Measurements from ENCODE around the gene POLR1G. TPM values are rescaled to one million over a fixed set of nuclear protein-coding genes. Genes with fewer than 3 reads are reported as not detected.

The POLR1G gene
- total RNA-seq, 4 donors from 2014 or later: 0.88 to 10.7 (median 2.5) TPM

DNA sequence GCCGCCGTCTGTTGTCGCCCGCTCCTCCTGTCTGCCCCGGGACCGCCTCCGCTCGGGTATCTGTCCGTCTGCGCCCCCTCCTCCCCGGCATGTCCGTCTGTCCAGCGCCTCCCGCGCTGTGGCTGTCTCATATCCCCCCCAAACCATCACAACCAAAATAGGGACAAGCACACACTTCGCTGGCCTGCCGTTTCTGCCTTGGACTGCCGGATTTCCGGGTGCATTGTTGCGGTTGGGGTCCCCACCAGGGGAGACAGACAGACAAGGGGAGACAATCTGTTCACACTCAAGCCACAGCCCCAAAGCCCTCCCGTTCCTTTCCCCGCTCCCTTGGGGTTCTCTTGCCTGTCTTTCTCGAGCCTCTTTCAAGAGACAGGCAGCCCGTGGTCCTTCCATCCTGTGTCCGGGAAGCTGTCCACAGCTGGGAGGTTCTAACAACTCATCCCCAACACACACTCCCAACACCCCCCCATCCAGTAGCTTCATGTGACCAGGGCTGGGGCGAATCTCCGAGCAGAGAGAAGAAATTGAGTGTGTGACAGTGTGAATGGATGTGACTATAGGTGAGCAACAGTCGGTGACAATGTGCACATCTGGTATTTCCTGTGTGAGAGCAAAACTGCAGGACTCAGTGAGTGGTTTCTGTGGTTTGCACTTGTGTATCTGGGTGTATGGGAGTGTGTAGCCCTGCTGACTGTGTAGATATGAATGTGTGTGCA is 44.8 kb downstream of the POLR1G start:
- Histone ChIP-seq H3K36me3 (no peaks in the 10 kb centered on the region), H3K27me3 (no peaks in the 10 kb centered on the region), H3K4me3 (peak overlapping the region; percentile 61 to 79 (median 67)), H3K9me3 (no peaks in the 10 kb centered on the region), H3K4me1 (peaks cover 14 to 56% (median 19%) of the 10 kb centered on the region in 4 donors), H3K27ac (peak overlapping the region; percentile 81 to 91 (median 89))
- DNase-seq: peak; percentile 51 to 68 (median 63)
- no peak for TF ChIP-seq POLR2A (IDR thresholded peaks at IDR 0.05)
- TF ChIP-seq, protein P1, sequence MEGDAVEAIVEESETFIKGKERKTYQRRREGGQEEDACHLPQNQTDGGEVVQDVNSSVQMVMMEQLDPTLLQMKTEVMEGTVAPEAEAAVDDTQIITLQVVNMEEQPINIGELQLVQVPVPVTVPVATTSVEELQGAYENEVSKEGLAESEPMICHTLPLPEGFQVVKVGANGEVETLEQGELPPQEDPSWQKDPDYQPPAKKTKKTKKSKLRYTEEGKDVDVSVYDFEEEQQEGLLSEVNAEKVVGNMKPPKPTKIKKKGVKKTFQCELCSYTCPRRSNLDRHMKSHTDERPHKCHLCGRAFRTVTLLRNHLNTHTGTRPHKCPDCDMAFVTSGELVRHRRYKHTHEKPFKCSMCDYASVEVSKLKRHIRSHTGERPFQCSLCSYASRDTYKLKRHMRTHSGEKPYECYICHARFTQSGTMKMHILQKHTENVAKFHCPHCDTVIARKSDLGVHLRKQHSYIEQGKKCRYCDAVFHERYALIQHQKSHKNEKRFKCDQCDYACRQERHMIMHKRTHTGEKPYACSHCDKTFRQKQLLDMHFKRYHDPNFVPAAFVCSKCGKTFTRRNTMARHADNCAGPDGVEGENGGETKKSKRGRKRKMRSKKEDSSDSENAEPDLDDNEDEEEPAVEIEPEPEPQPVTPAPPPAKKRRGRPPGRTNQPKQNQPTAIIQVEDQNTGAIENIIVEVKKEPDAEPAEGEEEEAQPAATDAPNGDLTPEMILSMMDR (IDR thresholded peaks at IDR 0.05): no peak

GRCh38 chr19:45451850-45452387 is 45.5 kb downstream of the POLR1G start:
- TF ChIP-seq, protein P1 (IDR thresholded peaks at IDR 0.05): no peak
- TF ChIP-seq POLR2A (IDR thresholded peaks at IDR 0.05): no peak
- Histone ChIP-seq H3K4me3 (peak overlapping the region in 1 of 4 donors; percentile 71), H3K36me3 (no peaks in the 10 kb centered on the region), H3K4me1 (peaks cover 15 to 56% (median 19%) of the 10 kb centered on the region in 4 donors), H3K27ac (peak overlapping the region in 3 of 4 donors; percentile 81 to 91 (median 87)), H3K9me3 (no peaks in the 10 kb centered on the region), H3K27me3 (no peaks in the 10 kb centered on the region)
- DNase-seq: no peak

- TF ChIP-seq, protein P1 (IDR thresholded peaks at IDR 0.05): peak in 2 of 6 experiments; percentile 31
- peak in 1 of 2 donors; percentile 19 for TF ChIP-seq POLR2A (IDR thresholded peaks at IDR 0.05)
- DNase-seq: peak; percentile 48 to 95 (median 93)
- H3K4me3 ChIP-seq: peak overlapping the region in 2 of 4 donors; percentile 12 to 17
Observed at GRCh38 chr19:45455707-45456499, 49.5 kb downstream of the POLR1G start.

GRCh38 chr19:45456500-45456815 is 50.0 kb downstream of the POLR1G start:
- TF ChIP-seq, protein P1 (IDR thresholded peaks at IDR 0.05): no peak
- TF ChIP-seq POLR2A (IDR thresholded peaks at IDR 0.05): no peak

More at GRCh38 chr19:45455707-45456499, 49.5 kb downstream of the POLR1G start:
- Histone ChIP-seq H3K27ac (peak overlapping the region; percentile 57 to 81 (median 74)), H3K9me3 (no peaks in the 10 kb centered on the region), H3K27me3 (no peaks in the 10 kb centered on the region), H3K4me1 (peaks cover 5 to 28% (median 8%) of the 10 kb centered on the region in 4 donors), H3K36me3 (no peaks in the 10 kb centered on the region)

GRCh38 chr19:45457776-45458175 is 51.3 kb downstream of the POLR1G start:
- no peaks in the 10 kb centered on the region for H3K36me3 ChIP-seq
- TF ChIP-seq POLR2A (IDR thresholded peaks at IDR 0.05): no peak
- H3K27me3 ChIP-seq: no peaks in the 10 kb centered on the region
- no peaks in the 10 kb centered on the region for H3K9me3 ChIP-seq
- DNase-seq: no peak
- H3K27ac ChIP-seq: no peak overlapping the region
- peaks cover 5 to 17% (median 8%) of the 10 kb centered on the region in 4 donors for H3K4me1 ChIP-seq
- H3K4me3 ChIP-seq: no peak overlapping the region

More at GRCh38 chr19:45456500-45456815, 50.0 kb downstream of the POLR1G start:
- H3K27ac ChIP-seq: peak overlapping the region; percentile 57 to 81 (median 74)
- peaks cover 5 to 24% (median 8%) of the 10 kb centered on the region in 4 donors for H3K4me1 ChIP-seq
- no peaks in the 10 kb centered on the region for H3K36me3 ChIP-seq
- no peaks in the 10 kb centered on the region for H3K9me3 ChIP-seq
- no peak for DNase-seq
- H3K4me3 ChIP-seq: no peak overlapping the region
- no peaks in the 10 kb centered on the region for H3K27me3 ChIP-seq

Small RNAs within 50 kb of the gene (small RNA-seq; reads per million reads assigned to genes)
- gene MIR6088: 0 reads per million in 2 donors

Other genes with a start within 250 kb of the POLR1G start
- under 1 TPM in 2 of 4 donors, not detected in 2; 0.35 to 0.40 TPM for gene NKPD1, start 245.7 kb upstream of the POLR1G start, total RNA-seq
- 10 to 100 TPM; 11.4 to 58.6 (median 21.6) TPM for gene TRAPPC6A, start 228.4 kb upstream of the POLR1G start, total RNA-seq
- 10 to 100 TPM in 2 of 4 donors, 1 to 10 TPM in 2; 6.6 to 18.0 (median 10.3) TPM for gene BLOC1S3, start 227.9 kb upstream of the POLR1G start, total RNA-seq
- gene EXOC3L2, start 161.2 kb upstream of the POLR1G start, total RNA-seq: 1 to 10 TPM; 1.5 to 8.3 (median 1.5) TPM
- gene MARK4, start 155.4 kb upstream of the POLR1G start, total RNA-seq: 10 to 100 TPM in 3 of 4 donors, 1 to 10 TPM in 1; 8.1 to 63.5 (median 23.4) TPM
- not detected for gene CKM, start 83.8 kb upstream of the POLR1G start, total RNA-seq
- not detected for gene KLC3, start 65.9 kb upstream of the POLR1G start, total RNA-seq
- gene ERCC2, start 36.1 kb upstream of the POLR1G start, total RNA-seq: 10 to 100 TPM; 12.3 to 23.9 (median 14.3) TPM
- gene PPP1R13L, start 1.6 kb upstream of the POLR1G start, total RNA-seq: 10 to 100 TPM; 16.5 to 53.9 (median 36.2) TPM
- gene ERCC1, start 17.3 kb downstream of the POLR1G start, total RNA-seq: 10 to 100 TPM; 39.9 to 69.3 (median 52.5) TPM
- gene FOSB, start 61.4 kb downstream of the POLR1G start, total RNA-seq: 10 to 100 TPM in 2 of 4 donors, 1 to 10 TPM in 1, under 1 TPM in 1; 0.85 to 56.1 (median 9.6) TPM
- gene RTN2, start 90.4 kb downstream of the POLR1G start, total RNA-seq: 10 to 100 TPM in 1 of 4 donors, 1 to 10 TPM in 2, under 1 TPM in 1; 0.53 to 42.1 (median 4.3) TPM
- gene PPM1N, start 91.8 kb downstream of the POLR1G start, total RNA-seq: 1 to 10 TPM in 2 of 4 donors, not detected in 2; 1.5 to 1.7 TPM
- gene VASP, start 100.8 kb downstream of the POLR1G start, total RNA-seq: 100 to 1,000 TPM in 3 of 4 donors, 10 to 100 TPM in 1; 81.7 to 123 (median 112) TPM
- 10 to 100 TPM in 3 of 4 donors, 1 to 10 TPM in 1; 5.0 to 26.6 (median 13.6) TPM for gene OPA3, start 178.2 kb downstream of the POLR1G start, total RNA-seq
- 1 to 10 TPM in 2 of 4 donors, under 1 TPM in 2; 0.18 to 3.4 (median 1.7) TPM for gene GPR4, start 195.6 kb downstream of the POLR1G start, total RNA-seq
- gene EML2, start 232.8 kb downstream of the POLR1G start, total RNA-seq: 10 to 100 TPM; 17.5 to 60.2 (median 46.9) TPM

All from Peyer's patch (tissue), 4 donors.